Hepatocyte (in vitro differentiated cells): ENCODE results near the gene DMBX1. TPM values are rescaled to one million over a fixed set of nuclear protein-coding genes. Genes with fewer than 3 reads are reported as not detected.

Experiments
- DNase-seq: peaks from one replicate; pipeline ENCODE4 v3.0.0-alpha.2; 2016; ENCODE audit warnings: low spot score
- H2AFZ ChIP-seq: fragments of 200-600 bp; sonication (generic); 2 replicates; pipeline ENCODE4 v1.6.0; 2016; ENCODE audit warnings: antibody characterized with exemption, mild to moderate bottlenecking
- H3K27ac ChIP-seq: fragments of 200-600 bp; sonication (generic); 2 replicates; pipeline ENCODE4 v1.5.1; 2016; ENCODE audit warnings: mild to moderate bottlenecking
- H3K27me3 ChIP-seq: fragments of 200-600 bp; sonication (generic); 2 replicates; pipeline ENCODE4 v1.6.1; 2016
- H3K36me3 ChIP-seq: fragments of 200-600 bp; sonication (generic); replicated peaks from 2 replicates; pipeline ENCODE4 v1.5.1; 2016; ENCODE audit warnings: low read depth; ENCODE audit not compliant: insufficient read depth
- H3K4me1 ChIP-seq: fragments of 200-600 bp; sonication (generic); 2 replicates; pipeline ENCODE4 v1.5.1; 2016; ENCODE audit warnings: mild to moderate bottlenecking, moderate library complexity; ENCODE audit not compliant: insufficient read depth
- H3K4me2 ChIP-seq: fragments of 200-600 bp; sonication (generic); 2 replicates; pipeline ENCODE4 v1.6.0; 2016
- H3K4me3 ChIP-seq: fragments of 200-600 bp; sonication (generic); 2 replicates; pipeline ENCODE4 v1.5.1; 2016; ENCODE audit warnings: mild to moderate bottlenecking
- H3K79me2 ChIP-seq: fragments of 200-600 bp; sonication (generic); 2 replicates; pipeline ENCODE4 v1.6.0; 2017; ENCODE audit warnings: mild to moderate bottlenecking
- H3K9me2 ChIP-seq: fragments of 200-600 bp; sonication (generic); replicated peaks from 2 replicates; pipeline ENCODE4 v1.6.0; 2017; ENCODE audit warnings: mild to moderate bottlenecking; ENCODE audit not compliant: insufficient read depth
- H3K9me3 ChIP-seq: fragments of 200-600 bp; sonication (generic); 2 replicates; pipeline ENCODE4 v1.5.1; 2016; ENCODE audit warnings: low read depth, mild to moderate bottlenecking
- H4K20me1 ChIP-seq: fragments of 200-600 bp; sonication (generic); 2 replicates; pipeline ENCODE4 v1.6.0; 2016; ENCODE audit warnings: mild to moderate bottlenecking; ENCODE audit not compliant: insufficient read depth, poor library complexity, severe bottlenecking
- EZH2 ChIP-seq: fragments of 200-600 bp; sonication (generic); IDR thresholded peaks from 2 replicates; pipeline ENCODE4 v1.6.1; 2016; ENCODE audit warnings: antibody characterized with exemption, mild to moderate bottlenecking, borderline replicate concordance
- EZH2phosphoT487 ChIP-seq: fragments of 200-600 bp; sonication (generic); IDR thresholded peaks from one replicate; pipeline ENCODE4 v1.6.1; 2018; ENCODE audit warnings: antibody characterized with exemption, mild to moderate bottlenecking, low read depth, moderate library complexity; ENCODE audit not compliant: unreplicated experiment, severe bottlenecking
- WGBS: methylation state at CpG from one replicate; pipeline ENCODE4 v1.1.6; 2016; ENCODE audit warnings: low lambda C conversion rate; ENCODE audit errors: missing lambda C conversion rate; 5-methylcytosine and 5-hydroxymethylcytosine counted together
- polyA plus RNA-seq: library from polyadenylated mRNA; unstranded; fragments of >200 nt; fragmentation: Nextera tagmentation; extraction: Ambion mirVana; gene quantifications from 2 replicates; pipeline ENCODE4 v1.2.1, GENCODE V29; 2016
- total RNA-seq: library from RNA; depleted of rRNA; stranded (reverse); fragments of >200 nt; gene quantifications from 2 replicates; pipeline ENCODE4 v1.2.3, GENCODE V29; 2014
- TF ChIP-seq, protein P1 (sequence below): fragments of 200-600 bp; sonication (generic); IDR thresholded peaks from 2 replicates; pipeline ENCODE4 v1.5.1; 2016; ENCODE audit warnings: antibody characterized with exemption, mild to moderate bottlenecking; ENCODE audit not compliant: poor library complexity

DMBX1 gene
- total and polyA plus RNA-seq, 2 experiments from 2014 or later, result not detected

GRCh38 chr1:46465981-46466476 lies 23.6 kb upstream of the DMBX1 start:
- Histone ChIP-seq H3K4me2 (peak overlapping the region; percentile 97), H3K79me2 (no peaks in the 10 kb centered on the region), H3K9me3 (no peaks in the 10 kb centered on the region), H3K9me2 (no peaks in the 10 kb centered on the region), H3K4me3 (no peak overlapping the region), H4K20me1 (no peaks in the 10 kb centered on the region), H3K36me3 (no peaks in the 10 kb centered on the region), H3K27me3 (peaks cover 86% of the 10 kb centered on the region), H2AFZ (no peak overlapping the region), H3K4me1 (peaks cover 7% of the 10 kb centered on the region), H3K27ac (no peak overlapping the region)
- TF ChIP-seq EZH2phosphoT487 (no peak), EZH2 (no peak)
- TF ChIP-seq, protein P1, sequence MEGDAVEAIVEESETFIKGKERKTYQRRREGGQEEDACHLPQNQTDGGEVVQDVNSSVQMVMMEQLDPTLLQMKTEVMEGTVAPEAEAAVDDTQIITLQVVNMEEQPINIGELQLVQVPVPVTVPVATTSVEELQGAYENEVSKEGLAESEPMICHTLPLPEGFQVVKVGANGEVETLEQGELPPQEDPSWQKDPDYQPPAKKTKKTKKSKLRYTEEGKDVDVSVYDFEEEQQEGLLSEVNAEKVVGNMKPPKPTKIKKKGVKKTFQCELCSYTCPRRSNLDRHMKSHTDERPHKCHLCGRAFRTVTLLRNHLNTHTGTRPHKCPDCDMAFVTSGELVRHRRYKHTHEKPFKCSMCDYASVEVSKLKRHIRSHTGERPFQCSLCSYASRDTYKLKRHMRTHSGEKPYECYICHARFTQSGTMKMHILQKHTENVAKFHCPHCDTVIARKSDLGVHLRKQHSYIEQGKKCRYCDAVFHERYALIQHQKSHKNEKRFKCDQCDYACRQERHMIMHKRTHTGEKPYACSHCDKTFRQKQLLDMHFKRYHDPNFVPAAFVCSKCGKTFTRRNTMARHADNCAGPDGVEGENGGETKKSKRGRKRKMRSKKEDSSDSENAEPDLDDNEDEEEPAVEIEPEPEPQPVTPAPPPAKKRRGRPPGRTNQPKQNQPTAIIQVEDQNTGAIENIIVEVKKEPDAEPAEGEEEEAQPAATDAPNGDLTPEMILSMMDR, result no peak
- 42% methylated on average over 9 of the region's 20 CpGs for WGBS
- DNase-seq, result no peak

- Histone ChIP-seq H3K4me1 (peaks cover 7% of the 10 kb centered on the region), H3K4me2 (peak overlapping the region; percentile 97), H2AFZ (peak overlapping the region; percentile 71), H3K27ac (no peak overlapping the region), H3K9me2 (no peaks in the 10 kb centered on the region), H3K27me3 (peaks cover 81% of the 10 kb centered on the region), H3K9me3 (no peaks in the 10 kb centered on the region), H3K79me2 (no peaks in the 10 kb centered on the region), H3K36me3 (no peaks in the 10 kb centered on the region), H4K20me1 (no peaks in the 10 kb centered on the region), H3K4me3 (peak overlapping the region; percentile 68)
- DNase-seq, result peak; percentile 35
- no peak for TF ChIP-seq EZH2phosphoT487
- TF ChIP-seq EZH2, result peak; percentile 77
- TF ChIP-seq, protein P1, result no peak
- WGBS, result 3% methylated on average over 70 of the region's 84 CpGs
These were observed 23.0 kb upstream of the DMBX1 start for GRCh38 chr1:46466477-46467182.

- H4K20me1 ChIP-seq, result no peaks in the 10 kb centered on the region
- no peak overlapping the region for H3K4me3 ChIP-seq
- peaks cover 80% of the 10 kb centered on the region for H3K27me3 ChIP-seq
These were observed 22.5 kb upstream of the DMBX1 start for GRCh38 chr1:46467183-46467504.

GRCh38 chr1:46469881-46470280 lies 19.8 kb upstream of the DMBX1 start:
- no peak for DNase-seq
- Histone ChIP-seq H4K20me1 (no peaks in the 10 kb centered on the region), H3K9me3 (no peaks in the 10 kb centered on the region), H3K27ac (no peak overlapping the region), H3K27me3 (peaks cover 66% of the 10 kb centered on the region), H2AFZ (no peak overlapping the region), H3K4me3 (no peak overlapping the region), H3K9me2 (no peaks in the 10 kb centered on the region), H3K4me2 (no peak overlapping the region), H3K79me2 (no peaks in the 10 kb centered on the region), H3K36me3 (no peaks in the 10 kb centered on the region), H3K4me1 (peaks cover 7% of the 10 kb centered on the region)
- 38% methylated on average over 4 of the region's 4 CpGs for WGBS
- TF ChIP-seq, protein P1, result no peak
- TF ChIP-seq EZH2, result no peak
- TF ChIP-seq EZH2phosphoT487, result no peak

More at GRCh38 chr1:46467183-46467504, 22.5 kb upstream of the DMBX1 start:
- H3K9me2 ChIP-seq, result no peaks in the 10 kb centered on the region
- H2AFZ ChIP-seq, result no peak overlapping the region
- no peaks in the 10 kb centered on the region for H3K9me3 ChIP-seq
- peaks cover 7% of the 10 kb centered on the region for H3K4me1 ChIP-seq
- no peaks in the 10 kb centered on the region for H3K36me3 ChIP-seq
- no peak overlapping the region for H3K27ac ChIP-seq
- DNase-seq, result no peak
- H3K4me2 ChIP-seq, result peak overlapping the region; percentile 97
- 31% methylated on average over 8 of the region's 8 CpGs for WGBS
- H3K79me2 ChIP-seq, result no peaks in the 10 kb centered on the region
- TF ChIP-seq EZH2phosphoT487, result no peak
